ENCODE measurements around the gene RIPK3.
"Not testable (repeated sequence)": the region's sequence is repeated elsewhere in the genome, so short reads cannot be mapped to it uniquely, and the experiment has no call there.

Gene RIPK3

DNA sequence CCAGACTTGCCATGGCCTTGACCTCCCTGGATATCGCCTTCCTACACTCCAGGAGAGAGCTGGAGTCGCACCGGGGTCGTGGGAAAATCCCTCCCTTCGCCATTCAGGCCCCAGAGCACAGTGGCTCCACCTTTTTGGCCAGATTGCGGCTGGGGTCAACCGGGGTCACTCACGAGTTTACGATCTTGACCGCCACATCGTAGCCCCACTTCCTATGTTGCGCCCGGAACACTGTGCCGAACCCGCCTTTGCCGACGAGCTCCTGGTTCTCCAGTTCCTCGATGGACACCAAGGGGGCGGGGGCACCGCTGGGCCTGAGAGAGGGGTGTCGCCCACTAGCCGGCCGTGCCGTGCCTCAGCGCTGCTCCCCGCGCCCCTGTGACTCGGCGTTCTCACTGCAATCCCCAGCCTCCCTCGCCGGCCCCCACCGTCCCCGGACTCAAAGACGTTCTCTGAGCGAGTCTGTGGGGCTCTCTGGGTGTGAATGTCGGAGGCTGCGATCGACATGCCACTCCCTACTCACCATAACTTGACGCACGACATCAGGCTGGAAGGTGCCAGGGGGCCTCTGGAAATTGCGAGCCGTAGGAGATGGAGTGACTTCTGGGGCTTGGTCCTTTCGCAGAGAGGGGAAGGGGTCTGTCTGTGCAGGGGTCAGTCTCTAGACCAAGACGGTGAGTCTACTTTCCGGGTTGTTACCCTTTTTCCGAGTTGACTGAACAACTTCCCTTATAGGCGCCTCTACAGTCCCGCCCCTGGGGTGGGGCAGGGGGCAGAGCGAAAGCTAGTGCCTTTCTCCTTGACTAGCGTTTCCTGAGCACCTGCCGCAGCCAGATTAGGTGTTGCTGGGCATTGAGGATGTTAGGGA is at the start of gene RIPK3:
Gene RIPK3 (minus strand): TSS at position 708 of the 868 bp plus-strand sequence. CDS start 165 bp downstream, at position 543.
- DNase-seq (ENCODE audit: low spot score): no peak

DNA sequence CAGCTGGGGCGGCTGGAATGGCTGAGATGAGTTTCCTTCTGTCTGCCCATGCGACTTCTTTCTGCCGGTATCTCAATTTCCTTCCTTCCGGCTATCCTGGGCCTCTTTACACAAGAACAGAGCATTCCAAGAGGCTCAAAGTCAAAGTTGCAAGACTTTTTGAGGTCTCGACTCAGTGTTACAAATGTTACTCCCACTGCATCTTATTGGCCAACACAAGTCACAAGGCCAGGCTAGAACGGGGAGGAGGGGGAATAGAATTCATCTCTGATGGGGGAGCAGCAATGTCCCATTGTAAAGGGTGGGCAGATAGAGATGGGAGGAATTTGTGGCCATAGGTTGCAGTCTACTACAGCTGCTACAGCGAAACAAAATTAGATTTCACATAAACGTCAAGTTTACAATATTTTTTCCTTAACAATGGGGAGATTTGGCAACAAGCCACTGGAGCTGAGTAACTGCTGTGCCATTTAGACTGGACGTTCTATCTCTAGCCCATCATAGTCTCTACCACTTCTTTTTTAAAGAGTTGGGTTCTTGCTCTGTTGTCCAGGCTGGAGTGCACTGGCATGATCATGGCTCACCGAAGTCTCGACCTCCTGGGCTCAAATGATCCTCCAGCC is 49.5 kb upstream of the RIPK3 start:
- DNase-seq (ENCODE audit: low spot score): no peak

GRCh38 chr14:24388474-24389179 is 48.8 kb upstream of the RIPK3 start:
- no peak for DNase-seq (ENCODE audit: low spot score)

- DNase-seq (ENCODE audit: low spot score): not testable (repeated sequence)
Observed at GRCh38 chr14:24387579-24387978, 47.8 kb upstream of the RIPK3 start.

DNA sequence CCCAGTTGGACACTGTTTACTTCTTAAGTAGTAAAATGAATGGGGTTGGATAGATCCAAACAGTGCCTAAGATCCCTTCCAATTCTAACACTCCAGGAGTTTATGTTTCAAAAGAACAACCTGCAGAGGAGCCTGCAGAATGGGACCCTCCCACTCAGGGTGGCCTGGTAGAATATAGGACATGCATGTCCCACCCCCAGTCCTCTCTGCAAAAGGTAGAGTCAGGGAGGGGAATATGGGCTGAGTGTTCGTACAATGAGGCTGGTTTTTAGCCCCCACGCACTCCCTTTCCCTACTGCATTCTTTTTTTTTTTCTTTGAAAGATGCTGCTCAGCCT is 47.2 kb upstream of the RIPK3 start:
- DNase-seq (ENCODE audit: low spot score): no peak

DNA sequence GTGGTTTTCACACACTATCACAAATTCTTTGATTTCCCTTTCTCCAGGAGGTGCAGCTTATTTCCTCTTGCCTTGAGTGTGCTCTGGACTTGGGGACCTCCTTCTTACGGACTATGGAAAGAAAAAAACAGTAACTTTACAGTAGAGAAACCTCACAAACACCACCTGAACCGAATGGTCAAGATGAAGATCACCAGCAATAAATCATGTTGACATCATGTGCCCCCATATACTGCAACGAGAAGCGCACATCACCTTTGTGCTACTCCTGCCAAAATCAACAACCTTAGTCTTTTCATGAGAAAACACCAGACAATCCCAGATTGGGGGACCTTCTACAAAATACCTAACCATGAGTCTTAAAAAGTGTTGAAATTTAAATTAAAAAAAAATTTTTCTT is 45.7 kb upstream of the RIPK3 start:
- no peak for DNase-seq (ENCODE audit: low spot score)

DNA sequence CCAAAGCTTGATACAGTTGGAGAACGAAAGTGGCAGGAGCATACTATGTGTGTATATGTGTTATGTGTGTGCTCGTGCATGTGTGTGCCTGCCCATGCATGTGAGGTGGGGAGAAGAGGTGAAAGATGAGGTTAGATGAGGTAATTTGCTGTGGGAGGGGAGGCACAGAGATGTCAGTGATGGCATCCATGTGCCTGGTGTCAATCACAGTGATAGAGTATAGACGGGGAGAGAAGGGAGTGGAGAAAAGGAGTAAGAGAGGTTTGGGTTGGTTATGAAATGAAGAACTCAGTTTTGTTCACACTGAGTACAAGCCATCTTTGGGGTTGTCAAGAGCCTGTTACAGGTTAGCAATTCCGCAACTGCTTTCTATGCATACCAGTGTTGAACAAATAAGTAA is 44.4 kb upstream of the RIPK3 start:
- no peak for DNase-seq (ENCODE audit: low spot score)

DNA sequence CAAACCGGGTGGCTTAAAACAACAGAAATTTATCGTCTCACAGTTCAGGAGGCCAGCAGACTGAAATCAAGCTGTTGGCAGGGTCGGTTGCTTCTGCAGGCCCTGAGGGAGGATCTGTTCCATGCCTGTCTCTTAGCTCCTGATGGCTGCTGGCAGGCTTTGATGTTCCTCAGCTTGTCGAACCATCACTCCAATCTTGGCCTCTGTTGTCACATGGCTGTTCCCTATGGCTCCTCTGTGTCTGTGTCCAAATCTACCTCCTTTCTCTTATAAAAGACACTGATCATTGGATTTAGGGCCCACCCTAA is 42.2 kb upstream of the RIPK3 start:
- no peak for DNase-seq (ENCODE audit: low spot score)

DNA sequence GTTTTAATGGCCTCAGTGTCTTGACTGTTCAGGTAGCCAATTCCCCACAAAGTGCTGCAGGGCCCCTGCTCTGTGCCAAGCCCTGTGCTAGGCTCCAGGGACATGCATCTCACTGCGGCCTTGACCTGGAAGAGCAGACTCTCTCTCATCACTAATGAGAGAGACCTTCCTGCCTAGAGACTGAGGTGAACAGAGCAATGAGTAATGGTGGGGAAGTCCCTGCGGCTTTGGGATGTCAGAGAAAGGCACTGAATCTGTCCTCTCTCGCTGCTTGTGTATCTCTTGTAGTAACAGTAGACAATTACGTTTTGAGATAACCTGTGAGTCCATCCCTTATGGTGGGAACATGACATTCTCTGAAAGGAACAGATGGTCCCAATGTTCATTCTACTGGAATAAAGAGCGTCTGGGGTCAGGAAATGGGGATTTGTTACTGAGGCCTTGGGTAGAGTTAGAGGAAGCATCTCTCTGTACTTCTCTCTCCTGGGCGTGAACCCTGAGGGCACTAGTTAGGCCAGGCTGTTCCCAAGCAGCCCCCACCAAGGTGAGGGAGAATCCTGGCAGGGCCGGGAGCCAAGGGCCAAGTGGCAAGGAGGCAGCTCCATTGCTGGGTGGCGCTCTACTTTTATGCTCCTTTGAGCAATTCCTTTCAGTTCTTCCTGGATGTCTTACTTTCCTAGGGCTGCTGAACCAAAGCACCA is 41.7 kb upstream of the RIPK3 start:
- DNase-seq (ENCODE audit: low spot score): no peak

GRCh38 chr14:24379907-24380730 is 40.3 kb upstream of the RIPK3 start:
- no peak for DNase-seq (ENCODE audit: low spot score)

GRCh38 chr14:24378981-24379906 is 39.5 kb upstream of the RIPK3 start:
- DNase-seq (ENCODE audit: low spot score): no peak

DNA sequence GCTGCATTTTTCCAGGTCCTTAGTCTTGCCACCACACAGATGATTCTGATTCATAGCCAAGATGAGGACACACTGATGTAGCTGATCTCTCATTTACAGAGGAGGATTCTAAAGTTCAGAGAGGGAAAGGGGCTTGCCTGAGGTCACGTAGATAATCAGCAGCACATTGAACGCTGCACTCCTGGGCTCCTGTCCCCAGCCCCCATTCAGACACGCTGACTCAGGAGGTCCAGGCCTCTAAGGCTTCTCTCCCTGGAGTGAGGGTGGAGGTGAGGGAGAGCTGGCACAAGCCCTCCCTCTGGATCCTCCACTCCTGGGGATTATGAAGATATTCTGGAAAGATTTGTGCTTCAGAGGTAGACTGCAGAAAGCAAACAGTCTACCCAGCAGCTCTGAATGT is 38.5 kb upstream of the RIPK3 start:
- DNase-seq (ENCODE audit: low spot score): no peak

DNA sequence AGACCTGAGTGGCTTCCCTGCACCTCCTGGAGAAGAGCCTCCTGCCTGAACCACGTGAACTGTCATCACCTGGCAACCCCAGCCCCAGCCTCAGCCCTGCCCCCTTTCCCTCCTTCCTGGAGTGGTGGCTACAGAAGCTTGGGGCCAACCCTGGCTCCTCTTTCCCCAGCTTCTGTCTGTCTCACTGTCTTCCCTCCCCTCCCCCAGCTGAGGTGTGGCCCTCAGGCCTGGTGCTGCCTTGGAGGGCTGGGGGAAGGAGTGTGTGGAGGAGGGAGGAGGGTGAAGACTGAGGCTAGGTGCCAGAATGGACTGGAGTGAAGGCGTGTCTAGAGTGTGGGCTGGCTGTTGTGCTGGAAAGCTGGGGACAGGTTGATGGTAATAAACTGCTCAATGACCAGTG is 37.9 kb upstream of the RIPK3 start:
- no peak for DNase-seq (ENCODE audit: low spot score)

- DNase-seq (ENCODE audit: low spot score): no peak
Observed at GRCh38 chr14:24377126-24377525, 37.3 kb upstream of the RIPK3 start.

- DNase-seq (ENCODE audit: low spot score): no peak
Observed at GRCh38 chr14:24376448-24377070, 36.8 kb upstream of the RIPK3 start.

GRCh38 chr14:24372701-24373416 is 33.1 kb upstream of the RIPK3 start:
- DNase-seq (ENCODE audit: low spot score): no peak

- not testable (repeated sequence) for DNase-seq (ENCODE audit: low spot score)
Observed at GRCh38 chr14:24371605-24372004, 31.8 kb upstream of the RIPK3 start.

- no peak for DNase-seq (ENCODE audit: low spot score)
Observed at GRCh38 chr14:24370748-24371147, 31.0 kb upstream of the RIPK3 start.

DNA sequence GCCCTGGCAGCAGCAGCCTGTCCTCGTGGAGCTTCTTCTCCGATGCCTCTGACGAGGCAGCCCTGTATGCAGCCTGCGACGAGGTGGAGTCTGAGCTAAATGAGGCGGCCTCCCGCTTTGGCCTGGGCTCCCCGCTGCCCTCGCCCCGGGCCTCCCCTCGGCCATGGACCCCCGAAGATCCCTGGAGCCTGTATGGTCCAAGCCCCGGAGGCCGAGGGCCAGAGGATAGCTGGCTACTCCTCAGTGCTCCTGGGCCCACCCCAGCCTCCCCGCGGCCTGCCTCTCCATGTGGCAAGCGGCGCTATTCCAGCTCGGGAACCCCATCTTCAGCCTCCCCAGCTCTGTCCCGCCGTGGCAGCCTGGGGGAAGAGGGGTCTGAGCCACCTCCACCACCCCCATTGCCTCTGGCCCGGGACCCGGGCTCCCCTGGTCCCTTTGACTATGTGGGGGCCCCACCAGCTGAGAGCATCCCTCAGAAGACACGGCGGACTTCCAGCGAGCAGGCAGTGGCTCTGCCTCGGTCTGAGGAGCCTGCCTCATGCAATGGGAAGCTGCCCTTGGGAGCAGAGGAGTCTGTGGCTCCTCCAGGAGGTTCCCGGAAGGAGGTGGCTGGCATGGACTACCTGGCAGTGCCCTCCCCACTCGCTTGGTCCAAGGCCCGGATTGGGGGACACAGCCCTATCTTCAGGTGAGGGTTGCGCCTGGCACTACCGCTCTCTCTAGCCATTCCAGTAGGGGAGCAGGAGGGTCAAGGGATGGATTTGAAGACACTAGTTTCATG is 30.3 kb upstream of the RIPK3 start:
- DNase-seq (ENCODE audit: low spot score): no peak
